Fibroblast of lung (primary cell): Measurements from ENCODE around the gene UBL7. TPM values are rescaled to one million over a fixed set of nuclear protein-coding genes. Genes with fewer than 3 reads are reported as not detected.

ENCODE experiments used
- DNase-seq, 2 donors: peaks; one replicate each; pipeline versions ENCODE4 v3.0.0 to v3.0.0-alpha.2; 2010; ENCODE audit warnings: low read depth in 2 of 2
- H2AFZ ChIP-seq: 2 replicates; pipeline ENCODE4 v1.5.1; 2012; ENCODE audit warnings: low read length, control low read depth, inconsistent platforms
- H3K27ac ChIP-seq: 2 replicates; pipeline ENCODE4 v1.5.1; 2011; ENCODE audit warnings: low read length, control low read depth; ENCODE audit not compliant: insufficient read depth
- H3K27me3 ChIP-seq: 2 replicates; pipeline ENCODE4 v1.5.1; 2011; ENCODE audit warnings: mild to moderate bottlenecking, low read length; ENCODE audit not compliant: control insufficient read depth, insufficient read depth
- H3K36me3 ChIP-seq: 2 replicates; pipeline ENCODE4 v1.5.1; 2011; ENCODE audit warnings: low read length; ENCODE audit not compliant: control insufficient read depth, insufficient read depth
- H3K4me1 ChIP-seq: 2 replicates; pipeline ENCODE4 v1.5.1; 2011; ENCODE audit warnings: low read length; ENCODE audit not compliant: control insufficient read depth, insufficient read depth; ENCODE audit errors: extremely low read depth
- H3K4me2 ChIP-seq: 2 replicates; pipeline ENCODE4 v1.5.1; 2011; ENCODE audit warnings: low read length, control low read depth; ENCODE audit not compliant: insufficient read depth; ENCODE audit errors: extremely low read depth
- H3K4me3 ChIP-seq, 4 experiments: fragments of 200-600 bp in 1 of 4; sonication (generic) in 1 of 4; replicated peaks in 1 of 4; 2 replicates each; pipeline ENCODE4 v1.5.1; 2011 to 2016; ENCODE audit warnings: low read length in 4 of 4, low read depth in 3 of 4, mild to moderate bottlenecking in 3 of 4, control low read depth in 2 of 4, inconsistent platforms in 1 of 4, mixed read lengths in 1 of 4; ENCODE audit not compliant: insufficient read depth in 1 of 4; ENCODE audit errors: control extremely low read depth in 1 of 4
- H3K79me2 ChIP-seq: 2 replicates; pipeline ENCODE4 v1.5.1; 2012; ENCODE audit warnings: mild to moderate bottlenecking, low read length, inconsistent platforms; ENCODE audit not compliant: control insufficient read depth, insufficient read depth
- H3K9ac ChIP-seq: 2 replicates; pipeline ENCODE4 v1.5.1; 2011; ENCODE audit warnings: mild to moderate bottlenecking, low read length, control low read depth; ENCODE audit not compliant: insufficient read depth
- H3K9me3 ChIP-seq: 2 replicates; pipeline ENCODE4 v1.5.1; 2012; ENCODE audit warnings: low read depth, low read length; ENCODE audit not compliant: control insufficient read depth, insufficient read depth
- H4K20me1 ChIP-seq: 2 replicates; pipeline ENCODE4 v1.5.1; 2011; ENCODE audit warnings: low read length; ENCODE audit not compliant: control insufficient read depth, insufficient read depth; ENCODE audit errors: extremely low read depth
- CTCF ChIP-seq, 2 donors: IDR thresholded peaks in 1 of 2; conservative IDR thresholded peaks in 1 of 2; 1 replicate in 1 of 2; 2 replicates in 1 of 2; pipeline ENCODE4 v1.5.1; 2011 to 2012; ENCODE audit warnings: low read length in 2 of 2, control low read depth in 1 of 2, inconsistent platforms in 1 of 2, low read depth in 1 of 2, mild to moderate bottlenecking in 1 of 2
- EZH2 ChIP-seq: IDR thresholded peaks from 2 replicates; pipeline ENCODE4 v1.5.1; 2012; ENCODE audit warnings: low read length, control low read depth, mild to moderate bottlenecking; ENCODE audit errors: missing control alignments
- polyA plus RNA-seq, 2 donors: library from polyadenylated mRNA; depleted of rRNA in 1 of 2; stranded (reverse) in 1 of 2; unstranded in 1 of 2; fragments of >200 nt; gene quantifications; 2 replicates each; pipeline ENCODE4 v1.2.1, GENCODE V29; 2011 to 2012; ENCODE audit warnings: missing spikeins in 1 of 2
- total RNA-seq: library from RNA; depleted of rRNA; stranded (reverse); fragments of >200 nt; gene quantifications from 2 replicates; pipeline ENCODE4 v1.2.1, GENCODE V29; 2014

The UBL7 gene
- total and polyA plus RNA-seq, 2 donors (not counting 1 experiment from before 2014, with no cell fraction given) = 31.9 to 36.8 TPM

- peak overlapping the region; percentile 54 for H3K4me2 ChIP-seq
- H3K27me3 ChIP-seq = no peaks in the 10 kb centered on the region
- H3K9ac ChIP-seq = no peak overlapping the region
- no peak for TF ChIP-seq EZH2
- no peak for TF ChIP-seq CTCF (conservative IDR thresholded peaks at IDR 0.05 in 1 of 2, IDR thresholded peaks at IDR 0.05 in 1 of 2; ENCODE audit: low read depth in 1 of 2, low read length in 2 of 2)
- peak overlapping the region; percentile 76 for H3K27ac ChIP-seq
- H2AFZ ChIP-seq = no peak overlapping the region
- H3K9me3 ChIP-seq = no peaks in the 10 kb centered on the region
- peaks cover 88% of the 10 kb centered on the region for H3K79me2 ChIP-seq
- no peak overlapping the region for H3K4me3 ChIP-seq
- no peak for DNase-seq
- H4K20me1 ChIP-seq = no peaks in the 10 kb centered on the region
- peaks cover 35% of the 10 kb centered on the region for H3K4me1 ChIP-seq
- no peaks in the 10 kb centered on the region for H3K36me3 ChIP-seq
Measured at GRCh38 chr15:74423431-74424257, 37.3 kb downstream of the UBL7 start.

- TF ChIP-seq EZH2 = no peak
- no peak for TF ChIP-seq CTCF (conservative IDR thresholded peaks at IDR 0.05 in 1 of 2, IDR thresholded peaks at IDR 0.05 in 1 of 2; ENCODE audit: low read depth in 1 of 2, low read length in 2 of 2)
- Histone ChIP-seq H3K4me3 (no peak overlapping the region), H4K20me1 (no peaks in the 10 kb centered on the region), H3K9ac (peak overlapping the region; percentile 5), H3K36me3 (no peaks in the 10 kb centered on the region), H3K4me1 (peaks cover 35% of the 10 kb centered on the region), H3K27me3 (no peaks in the 10 kb centered on the region), H3K27ac (peak overlapping the region; percentile 76), H3K4me2 (peak overlapping the region; percentile 54), H2AFZ (no peak overlapping the region), H3K9me3 (no peaks in the 10 kb centered on the region), H3K79me2 (peaks cover 80% of the 10 kb centered on the region)
- peak; percentile 61 to 77 for DNase-seq
Measured at GRCh38 chr15:74422652-74423430, 38.1 kb downstream of the UBL7 start.

GRCh38 chr15:74422265-74422651, 38.7 kb downstream of the UBL7 start:
- Histone ChIP-seq H4K20me1 (no peaks in the 10 kb centered on the region), H2AFZ (no peak overlapping the region), H3K4me3 (no peak overlapping the region)

More at GRCh38 chr15:74422265-74422651, 38.7 kb downstream of the UBL7 start:
- H3K79me2 ChIP-seq = peaks cover 75% of the 10 kb centered on the region
- H3K36me3 ChIP-seq = no peaks in the 10 kb centered on the region
- H3K27ac ChIP-seq = peak overlapping the region; percentile 76
- no peaks in the 10 kb centered on the region for H3K27me3 ChIP-seq
- DNase-seq = no peak
- no peak overlapping the region for H3K4me2 ChIP-seq
- TF ChIP-seq CTCF (conservative IDR thresholded peaks at IDR 0.05 in 1 of 2, IDR thresholded peaks at IDR 0.05 in 1 of 2; ENCODE audit: low read depth in 1 of 2, low read length in 2 of 2) (no peak), EZH2 (no peak)
- no peak overlapping the region for H3K9ac ChIP-seq
- H3K9me3 ChIP-seq = no peaks in the 10 kb centered on the region
- H3K4me1 ChIP-seq = peaks cover 35% of the 10 kb centered on the region
